Measurements from ENCODE around the gene MBD4.
A peak's percentile ranks its signal among the peaks of the same experiment; 100 is the strongest.

MBD4 gene

GRCh38 chr3:129439226-129439816, 427 bp downstream of the MBD4 start:
- DNase-seq (ENCODE audit: extremely low spot score) = peak; percentile 37
- TF ChIP-seq CTCF (IDR thresholded peaks at IDR 0.05; ENCODE audit: control extremely low read depth, extremely low read depth, low read depth, missing control alignments) = no peak
- POLR2A ChIA-PET = interaction anchor here (0.5 to 1.3 kb wide), 6 partner anchors 10 to 386 kb away, joined by 3 to 10 read pairs (median 5); partner anchors contain the start of gene RAB43
- CTCF ChIA-PET = interaction anchor here (1.2 to 4.6 kb wide), 6 partner anchors 11 to 56 kb away, joined by 4 to 17 read pairs (median 5); partner anchors contain the start of gene EFCAB12

GRCh38 chr3:129435367-129435766, 4.4 kb downstream of the MBD4 start:
- CTCF ChIA-PET = interaction anchor here (1.0 to 2.4 kb wide), 5 partner anchors 8 to 52 kb away, joined by 3 to 11 read pairs (median 4); no protein-coding TSS in a partner anchor
- POLR2A ChIA-PET = interaction anchor here (0.6 kb wide), 1 partner anchor 40 kb away, joined by 4 read pairs; no protein-coding TSS in a partner anchor

GRCh38 chr3:129434140-129434539, 5.6 kb downstream of the MBD4 start:
- TF ChIP-seq CTCF (IDR thresholded peaks at IDR 0.05; ENCODE audit: control extremely low read depth, extremely low read depth, low read depth, missing control alignments) = no peak
- ChIA-PET CTCF (interaction anchor here (0.9 to 1.7 kb wide), 7 partner anchors 14 to 118 kb away, joined by 3 to 6 read pairs (median 4); a partner anchor contains a TSS), POLR2A (no interaction called here)
- no peak for DNase-seq (ENCODE audit: extremely low spot score)

More at GRCh38 chr3:129435367-129435766, 4.4 kb downstream of the MBD4 start:
- DNase-seq (ENCODE audit: extremely low spot score) = no peak
- TF ChIP-seq CTCF (IDR thresholded peaks at IDR 0.05; ENCODE audit: control extremely low read depth, extremely low read depth, low read depth, missing control alignments) = peak; percentile 42

- ChIA-PET POLR2A (no interaction called here), CTCF (interaction anchor here (0.9 to 1.7 kb wide), 6 partner anchors 28 to 117 kb away, joined by 3 to 5 read pairs (median 4); a partner anchor contains a TSS)
- no peak for TF ChIP-seq CTCF (IDR thresholded peaks at IDR 0.05; ENCODE audit: control extremely low read depth, extremely low read depth, low read depth, missing control alignments)
- no peak for DNase-seq (ENCODE audit: extremely low spot score)
Measured at GRCh38 chr3:129433565-129433964, 6.2 kb downstream of the MBD4 start.

- ChIA-PET POLR2A (interaction anchor here (1.1 kb wide), 1 partner anchor 117 kb away, joined by 3 read pairs; a partner anchor contains a TSS), CTCF (no interaction called here)
- no peak for TF ChIP-seq CTCF (IDR thresholded peaks at IDR 0.05; ENCODE audit: control extremely low read depth, extremely low read depth, low read depth, missing control alignments)
- no peak for DNase-seq (ENCODE audit: extremely low spot score)
Measured at GRCh38 chr3:129432671-129433070, 7.1 kb downstream of the MBD4 start.

GRCh38 chr3:129432036-129432435, 7.7 kb downstream of the MBD4 start:
- ChIA-PET CTCF (interaction anchor here (2.7 kb wide), 1 partner anchor 49 kb away, joined by 8 read pairs; no protein-coding TSS in a partner anchor), POLR2A (interaction anchor here (1.1 kb wide), 1 partner anchor 116 kb away, joined by 3 read pairs; a partner anchor contains a TSS)
- TF ChIP-seq CTCF (IDR thresholded peaks at IDR 0.05; ENCODE audit: control extremely low read depth, extremely low read depth, low read depth, missing control alignments) = no peak
- no peak for DNase-seq (ENCODE audit: extremely low spot score)

All from GM10248 (cell line).